ENCODE measurements around the gene RASAL2. TPM values are rescaled to one million over a fixed set of nuclear protein-coding genes. Genes with fewer than 3 reads are reported as not detected.
A peak's percentile ranks its signal among the peaks of the same experiment; 100 is the strongest.

The RASAL2 gene
- total RNA-seq, 1 donor from 2014 or later = 35.7 TPM

DNA sequence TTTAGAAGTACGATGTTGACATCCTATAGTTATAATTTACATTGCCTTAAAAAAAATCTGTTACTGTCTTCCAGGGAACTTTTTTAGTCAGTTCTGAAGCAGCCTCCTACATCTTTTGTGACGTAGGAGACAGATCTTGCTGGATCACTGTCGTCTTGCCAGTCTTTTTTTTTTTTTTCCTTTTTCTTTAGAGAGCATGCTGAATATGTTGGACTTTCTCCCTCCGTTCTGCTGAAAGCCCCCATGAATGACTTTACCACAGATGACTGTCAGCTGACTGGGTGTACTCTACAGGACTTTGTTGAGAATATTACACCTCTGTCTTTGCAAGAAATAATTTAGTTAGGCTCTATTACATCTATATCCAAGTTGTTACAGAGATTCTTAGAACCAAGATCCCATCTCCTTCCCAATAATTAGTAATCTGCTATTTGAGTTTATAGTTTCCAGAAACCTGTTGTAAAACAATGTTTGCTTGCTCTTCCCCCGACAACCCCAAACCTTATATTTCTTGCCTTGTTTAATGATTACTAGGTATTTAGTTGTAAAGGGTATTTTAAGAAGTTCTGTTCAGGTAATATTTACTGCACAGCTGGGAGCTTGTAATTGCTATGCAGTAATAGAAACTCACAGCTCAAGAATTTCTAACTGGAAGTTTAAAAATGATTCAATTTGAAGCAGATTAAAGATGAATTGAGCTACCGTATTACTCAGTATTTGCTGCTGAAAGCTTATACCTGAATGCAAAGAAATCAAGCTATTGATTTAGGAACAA is 61.8 kb downstream of the RASAL2 start:
- TF ChIP-seq, protein P1, sequence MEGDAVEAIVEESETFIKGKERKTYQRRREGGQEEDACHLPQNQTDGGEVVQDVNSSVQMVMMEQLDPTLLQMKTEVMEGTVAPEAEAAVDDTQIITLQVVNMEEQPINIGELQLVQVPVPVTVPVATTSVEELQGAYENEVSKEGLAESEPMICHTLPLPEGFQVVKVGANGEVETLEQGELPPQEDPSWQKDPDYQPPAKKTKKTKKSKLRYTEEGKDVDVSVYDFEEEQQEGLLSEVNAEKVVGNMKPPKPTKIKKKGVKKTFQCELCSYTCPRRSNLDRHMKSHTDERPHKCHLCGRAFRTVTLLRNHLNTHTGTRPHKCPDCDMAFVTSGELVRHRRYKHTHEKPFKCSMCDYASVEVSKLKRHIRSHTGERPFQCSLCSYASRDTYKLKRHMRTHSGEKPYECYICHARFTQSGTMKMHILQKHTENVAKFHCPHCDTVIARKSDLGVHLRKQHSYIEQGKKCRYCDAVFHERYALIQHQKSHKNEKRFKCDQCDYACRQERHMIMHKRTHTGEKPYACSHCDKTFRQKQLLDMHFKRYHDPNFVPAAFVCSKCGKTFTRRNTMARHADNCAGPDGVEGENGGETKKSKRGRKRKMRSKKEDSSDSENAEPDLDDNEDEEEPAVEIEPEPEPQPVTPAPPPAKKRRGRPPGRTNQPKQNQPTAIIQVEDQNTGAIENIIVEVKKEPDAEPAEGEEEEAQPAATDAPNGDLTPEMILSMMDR (IDR thresholded peaks at IDR 0.05; ENCODE audit: unreplicated experiment) = no peak
- H3K27ac Mint-ChIP-seq = peak overlapping the region; percentile 23
- no peak for DNase-seq (ENCODE audit: low spot score in 2 of 2, unreplicated experiment in 2 of 2)

DNA sequence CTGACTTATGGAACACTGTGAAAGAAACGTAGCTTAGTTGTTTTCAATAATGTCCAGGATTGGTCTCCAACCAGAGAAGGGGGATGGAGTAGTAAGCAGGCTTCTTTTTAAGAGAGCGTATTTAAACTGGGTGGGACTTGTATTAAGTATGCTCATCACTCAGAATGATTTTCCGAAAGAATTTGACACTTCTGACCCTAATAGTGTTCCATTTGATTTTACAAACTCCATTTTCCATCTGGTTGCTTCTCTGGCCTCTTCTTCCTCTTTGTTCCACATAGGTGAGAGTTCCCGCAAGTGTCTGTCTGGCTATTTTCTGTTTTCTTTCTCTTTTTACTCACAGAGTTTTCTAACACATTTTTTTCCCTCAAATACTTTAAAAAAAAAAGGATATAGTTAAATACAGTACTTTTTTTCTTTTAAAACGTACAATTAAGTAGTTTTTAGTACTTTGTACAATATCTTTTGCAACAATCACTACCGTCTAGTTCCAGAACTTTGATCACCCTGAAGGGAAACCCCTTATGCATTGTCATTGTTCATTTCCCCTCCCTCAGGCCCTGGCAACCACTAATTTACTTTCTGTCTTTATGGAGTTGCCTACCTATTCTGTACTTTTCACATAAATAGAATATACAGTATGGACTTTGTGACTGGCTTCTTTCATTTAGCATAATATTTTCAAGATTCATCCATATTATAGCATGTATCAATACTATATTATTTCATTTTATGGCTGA is 67.0 kb downstream of the RASAL2 start:
- Mint-ChIP-seq H3K9me3 (no peaks in the 10 kb centered on the region), H3K4me3 (no peak overlapping the region), H3K36me3 (no peaks in the 10 kb centered on the region), H3K27me3 (ENCODE audit: low read depth) (no peaks in the 10 kb centered on the region), H3K27ac (no peak overlapping the region), H3K4me1 (peaks cover 4% of the 10 kb centered on the region)
- TF ChIP-seq, protein P1 (IDR thresholded peaks at IDR 0.05; ENCODE audit: unreplicated experiment) = no peak
- DNase-seq (ENCODE audit: low spot score in 2 of 2, unreplicated experiment in 2 of 2) = no peak

More for the DNA sequence above, 61.8 kb downstream of the RASAL2 start:
- Mint-ChIP-seq H3K27me3 (ENCODE audit: low read depth) (no peaks in the 10 kb centered on the region), H3K36me3 (no peaks in the 10 kb centered on the region), H3K4me3 (no peak overlapping the region), H3K9me3 (peaks cover 3% of the 10 kb centered on the region), H3K4me1 (peaks cover 10% of the 10 kb centered on the region)

DNA sequence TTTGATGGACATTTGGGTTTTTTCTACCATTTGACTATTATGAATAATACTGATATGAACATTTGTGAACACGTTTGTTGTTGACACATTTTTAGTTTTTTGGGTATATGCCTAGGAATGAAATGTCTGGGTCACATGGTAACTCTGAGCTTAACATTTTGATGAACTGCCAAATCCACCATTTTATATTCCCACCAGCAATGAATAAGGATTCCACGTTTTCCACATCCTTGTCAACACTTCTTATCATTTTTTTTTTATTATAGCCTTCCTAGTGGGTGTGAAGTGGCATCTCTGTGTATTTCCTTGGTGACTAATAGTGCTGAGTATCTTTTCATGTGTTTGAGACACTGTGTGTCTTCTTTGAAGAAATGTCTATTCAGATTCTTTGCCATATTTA is 67.6 kb downstream of the RASAL2 start:
- no peak for DNase-seq (ENCODE audit: low spot score in 2 of 2, unreplicated experiment in 2 of 2)
- Mint-ChIP-seq H3K4me3 (no peak overlapping the region), H3K4me1 (no peaks in the 10 kb centered on the region), H3K27ac (no peak overlapping the region), H3K27me3 (ENCODE audit: low read depth) (no peaks in the 10 kb centered on the region), H3K36me3 (no peaks in the 10 kb centered on the region), H3K9me3 (no peaks in the 10 kb centered on the region)
- TF ChIP-seq, protein P1 (IDR thresholded peaks at IDR 0.05; ENCODE audit: unreplicated experiment) = no peak

DNA sequence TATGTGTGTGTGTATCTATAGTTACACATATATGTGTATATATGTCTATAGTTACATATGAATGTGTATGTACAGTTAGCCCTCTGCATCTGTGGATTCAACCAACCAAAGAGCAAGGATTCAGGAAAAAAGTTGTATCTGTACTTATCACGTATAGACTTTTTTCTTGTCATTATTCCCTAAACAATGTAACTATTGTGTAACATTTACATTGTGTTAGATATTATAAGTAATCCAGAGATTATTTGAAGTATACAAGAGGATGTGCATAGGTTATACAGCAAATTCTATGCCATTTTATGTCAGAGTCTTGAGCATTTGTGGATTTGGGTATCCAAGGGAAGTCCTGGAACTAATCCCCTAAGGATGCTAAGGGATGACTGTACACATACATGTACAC is 71.3 kb downstream of the RASAL2 start:
- H3K4me3 Mint-ChIP-seq = no peak overlapping the region
- no peak for DNase-seq (ENCODE audit: low spot score in 2 of 2, unreplicated experiment in 2 of 2)

DNA sequence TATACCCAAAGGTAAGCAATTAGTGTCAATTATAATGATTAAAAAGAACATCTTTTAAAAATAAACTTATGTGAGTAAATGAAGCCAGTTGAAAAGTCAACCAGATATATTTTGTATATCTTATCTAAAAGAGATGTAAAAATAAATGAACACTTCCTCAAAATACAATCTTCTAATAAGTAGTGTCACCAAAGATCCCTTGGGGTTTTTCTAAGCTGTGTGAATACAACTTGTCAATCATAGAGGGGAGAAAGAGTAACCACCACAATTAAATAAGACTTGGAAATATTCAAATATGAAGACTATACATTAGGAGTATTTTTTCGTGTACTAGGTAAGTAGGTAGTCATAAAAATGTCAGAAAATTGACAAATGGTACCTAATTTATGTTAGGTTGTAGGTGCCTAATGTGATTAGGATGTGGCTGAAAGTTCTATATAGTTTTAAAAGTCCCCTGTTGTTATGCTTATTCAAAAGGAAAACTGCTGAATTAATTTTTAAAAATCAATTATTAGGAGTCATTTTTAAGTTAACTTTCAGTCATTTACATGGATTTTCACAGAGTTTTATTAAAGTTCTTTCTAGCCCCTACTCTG is 72.6 kb downstream of the RASAL2 start:
- Mint-ChIP-seq H3K4me1 (peaks cover 8% of the 10 kb centered on the region), H3K36me3 (no peaks in the 10 kb centered on the region), H3K9me3 (no peaks in the 10 kb centered on the region), H3K27ac (no peak overlapping the region), H3K4me3 (no peak overlapping the region), H3K27me3 (ENCODE audit: low read depth) (no peaks in the 10 kb centered on the region)
- DNase-seq (ENCODE audit: low spot score in 2 of 2, unreplicated experiment in 2 of 2) = no peak
- TF ChIP-seq, protein P1 (IDR thresholded peaks at IDR 0.05; ENCODE audit: unreplicated experiment) = no peak

More for the DNA sequence above, 71.3 kb downstream of the RASAL2 start:
- peaks cover 8% of the 10 kb centered on the region for H3K4me1 Mint-ChIP-seq
- no peaks in the 10 kb centered on the region for H3K36me3 Mint-ChIP-seq
- TF ChIP-seq, protein P1 (IDR thresholded peaks at IDR 0.05; ENCODE audit: unreplicated experiment) = no peak
- no peaks in the 10 kb centered on the region for H3K9me3 Mint-ChIP-seq
- H3K27ac Mint-ChIP-seq = no peak overlapping the region
- no peaks in the 10 kb centered on the region for H3K27me3 Mint-ChIP-seq (ENCODE audit: low read depth)

Data from mesothelial cell of epicardium (in vitro differentiated cells).